ENCODE measurements around the gene EIF2B2. TPM values are rescaled to one million over a fixed set of nuclear protein-coding genes. Genes with fewer than 3 reads are reported as not detected.

EIF2B2 gene
- total RNA-seq, 1 donor from 2014 or later, result 45.0 TPM

GRCh38 chr14:74981833-74982232 is 20.9 kb upstream of the EIF2B2 start:
- H3K4me1 Mint-ChIP-seq (ENCODE audit: unreplicated experiment), result peaks cover 37% of the 10 kb centered on the region

GRCh38 chr14:74982661-74983060 is 20.1 kb upstream of the EIF2B2 start:
- H3K27me3 Mint-ChIP-seq, result peaks cover 10% of the 10 kb centered on the region
- no peaks in the 10 kb centered on the region for H3K36me3 Mint-ChIP-seq
- no peak for TF ChIP-seq CTCF (conservative IDR thresholded peaks at IDR 0.05)
- H3K27ac Mint-ChIP-seq, result peak overlapping the region; percentile 88
- no peaks in the 10 kb centered on the region for H3K9me3 Mint-ChIP-seq
- peaks cover 34% of the 10 kb centered on the region for H3K4me1 Mint-ChIP-seq (ENCODE audit: unreplicated experiment)
- no peak overlapping the region for H3K4me3 Mint-ChIP-seq
- no peak for DNase-seq (ENCODE audit: extremely low spot score, unreplicated experiment)

More at GRCh38 chr14:74981833-74982232, 20.9 kb upstream of the EIF2B2 start:
- Mint-ChIP-seq H3K27me3 (peaks cover 10% of the 10 kb centered on the region), H3K9me3 (no peaks in the 10 kb centered on the region), H3K27ac (no peak overlapping the region), H3K4me3 (no peak overlapping the region), H3K36me3 (no peaks in the 10 kb centered on the region)
- TF ChIP-seq CTCF (conservative IDR thresholded peaks at IDR 0.05), result no peak
- no peak for DNase-seq (ENCODE audit: extremely low spot score, unreplicated experiment)

GRCh38 chr14:74983343-74983742 is 19.4 kb upstream of the EIF2B2 start:
- Mint-ChIP-seq H3K27ac (peak overlapping the region; percentile 88), H3K27me3 (peaks cover 10% of the 10 kb centered on the region), H3K4me1 (ENCODE audit: unreplicated experiment) (peaks cover 27% of the 10 kb centered on the region), H3K4me3 (no peak overlapping the region), H3K36me3 (no peaks in the 10 kb centered on the region), H3K9me3 (no peaks in the 10 kb centered on the region)
- no peak for DNase-seq (ENCODE audit: extremely low spot score, unreplicated experiment)
- TF ChIP-seq CTCF (conservative IDR thresholded peaks at IDR 0.05), result no peak

GRCh38 chr14:74984236-74985027 is 18.3 kb upstream of the EIF2B2 start:
- no peaks in the 10 kb centered on the region for H3K36me3 Mint-ChIP-seq
- H3K27me3 Mint-ChIP-seq, result peaks cover 6% of the 10 kb centered on the region
- H3K27ac Mint-ChIP-seq, result no peak overlapping the region
- H3K9me3 Mint-ChIP-seq, result no peaks in the 10 kb centered on the region
- no peak overlapping the region for H3K4me3 Mint-ChIP-seq
- no peak for TF ChIP-seq CTCF (conservative IDR thresholded peaks at IDR 0.05)
- H3K4me1 Mint-ChIP-seq (ENCODE audit: unreplicated experiment), result peaks cover 21% of the 10 kb centered on the region
- DNase-seq (ENCODE audit: extremely low spot score, unreplicated experiment), result peak; percentile 59

- no peak overlapping the region for H3K4me3 Mint-ChIP-seq
- TF ChIP-seq CTCF (conservative IDR thresholded peaks at IDR 0.05), result no peak
- H3K36me3 Mint-ChIP-seq, result no peaks in the 10 kb centered on the region
- no peak overlapping the region for H3K27ac Mint-ChIP-seq
- peaks cover 17% of the 10 kb centered on the region for H3K4me1 Mint-ChIP-seq (ENCODE audit: unreplicated experiment)
- DNase-seq (ENCODE audit: extremely low spot score, unreplicated experiment), result no peak
- H3K9me3 Mint-ChIP-seq, result no peaks in the 10 kb centered on the region
- H3K27me3 Mint-ChIP-seq, result peaks cover 6% of the 10 kb centered on the region
Observed at GRCh38 chr14:74985028-74985310, 17.8 kb upstream of the EIF2B2 start.
